GM08714 (cell line): Measurements from ENCODE around the gene LFNG.

Experiments
- H3K4me3 ChIP-seq: fragments of 200-500 bp; sonication (Bioruptor generic); 2 replicates; pipeline ENCODE4 v1.5.1; 2014; ENCODE audit warnings: mild to moderate bottlenecking, low read length, inconsistent platforms
- ZNF274 ChIP-seq: IDR thresholded peaks from 2 replicates; pipeline ENCODE4 v1.6.1; 2012; ENCODE audit warnings: mild to moderate bottlenecking, low read depth, low read length

The LFNG gene

GRCh38 chr7:2566890-2567678 is 47.5 kb downstream of the LFNG start:
- no peak for TF ChIP-seq ZNF274
- no peak overlapping the region for H3K4me3 ChIP-seq

GRCh38 chr7:2567679-2568278 is 48.2 kb downstream of the LFNG start:
- TF ChIP-seq ZNF274: no peak
- H3K4me3 ChIP-seq: no peak overlapping the region

- H3K4me3 ChIP-seq: no peak overlapping the region
- TF ChIP-seq ZNF274: no peak
Observed at GRCh38 chr7:2568521-2569223, 49.1 kb downstream of the LFNG start.

- TF ChIP-seq ZNF274: no peak
Observed at GRCh38 chr7:2569421-2569820, 49.8 kb downstream of the LFNG start.

GRCh38 chr7:2570021-2570420 is 50.4 kb downstream of the LFNG start:
- TF ChIP-seq ZNF274: no peak
- H3K4me3 ChIP-seq: no peak overlapping the region

More at GRCh38 chr7:2569421-2569820, 49.8 kb downstream of the LFNG start:
- no peak overlapping the region for H3K4me3 ChIP-seq

GRCh38 chr7:2571409-2571808 is 51.8 kb downstream of the LFNG start:
- no peak overlapping the region for H3K4me3 ChIP-seq
- no peak for TF ChIP-seq ZNF274

GRCh38 chr7:2572101-2572842 is 52.7 kb downstream of the LFNG start:
- no peak for TF ChIP-seq ZNF274
- no peak overlapping the region for H3K4me3 ChIP-seq

- no peak for TF ChIP-seq ZNF274
- H3K4me3 ChIP-seq: no peak overlapping the region
Observed at GRCh38 chr7:2573761-2574160, 54.2 kb downstream of the LFNG start.

- no peak for TF ChIP-seq ZNF274
- H3K4me3 ChIP-seq: no peak overlapping the region
Observed at GRCh38 chr7:2575046-2575732, 55.6 kb downstream of the LFNG start.

GRCh38 chr7:2575733-2576340 is 56.3 kb downstream of the LFNG start:
- H3K4me3 ChIP-seq: no peak overlapping the region
- TF ChIP-seq ZNF274: no peak

GRCh38 chr7:2576742-2577491 is 57.3 kb downstream of the LFNG start:
- no peak overlapping the region for H3K4me3 ChIP-seq
- no peak for TF ChIP-seq ZNF274
